ENCODE results near the gene CUL9. TPM values are rescaled to one million over a fixed set of nuclear protein-coding genes. Genes with fewer than 3 reads are reported as not detected.

The CUL9 gene
- total RNA-seq, 2 donors from 2014 or later, result 73.9 to 78.0 TPM

Other genes starting within 250 kb of the CUL9 start
- 1 to 10 TPM in 1 of 2 donors, under 1 TPM in 1; 0.97 to 1.5 TPM for gene GNMT, start 221.4 kb upstream of the CUL9 start, total RNA-seq
- gene PEX6, start 203.0 kb upstream of the CUL9 start, total RNA-seq, result 10 to 100 TPM; 10.2 to 15.5 TPM
- gene PPP2R5D, start 197.6 kb upstream of the CUL9 start, total RNA-seq, result 10 to 100 TPM; 27.5 to 28.4 TPM
- gene MEA1, start 168.2 kb upstream of the CUL9 start, total RNA-seq, result 10 to 100 TPM; 23.7 to 26.3 TPM
- 10 to 100 TPM; 31.1 TPM for gene KLHDC3, start 167.9 kb upstream of the CUL9 start, total RNA-seq
- gene RRP36, start 160.6 kb upstream of the CUL9 start, total RNA-seq, result 10 to 100 TPM; 25.2 to 29.0 TPM
- 10 to 100 TPM in 1 of 2 donors, 1 to 10 TPM in 1; 8.2 to 11.2 TPM for gene CUL7, start 128.3 kb upstream of the CUL9 start, total RNA-seq
- gene MRPL2, start 122.8 kb upstream of the CUL9 start, total RNA-seq, result 10 to 100 TPM; 32.3 to 37.5 TPM
- gene KLC4, start 122.6 kb upstream of the CUL9 start, total RNA-seq, result 10 to 100 TPM; 25.7 to 41.9 TPM
- gene PTK7, start 105.9 kb upstream of the CUL9 start, total RNA-seq, result 1 to 10 TPM in 1 of 2 donors, under 1 TPM in 1; 0.62 to 1.6 TPM
- gene SRF, start 10.9 kb upstream of the CUL9 start, total RNA-seq, result 10 to 100 TPM; 26.3 to 27.9 TPM
- 10 to 100 TPM; 32.3 to 35.0 TPM for gene DNPH1, start 47.3 kb downstream of the CUL9 start, total RNA-seq
- under 1 TPM; 0.05 to 0.16 TPM for gene TTBK1, start 61.3 kb downstream of the CUL9 start, total RNA-seq
- not detected for gene SLC22A7, start 116.1 kb downstream of the CUL9 start, total RNA-seq
- 1 to 10 TPM; 1.3 to 2.1 TPM for gene CRIP3, start 126.6 kb downstream of the CUL9 start, total RNA-seq
- 10 to 100 TPM; 22.5 to 24.0 TPM for gene ZNF318, start 187.5 kb downstream of the CUL9 start, total RNA-seq
- 10 to 100 TPM; 51.0 to 70.7 TPM for gene ABCC10, start 245.3 kb downstream of the CUL9 start, total RNA-seq